K562 (cell line): ENCODE results near the gene ELOF1. TPM values are rescaled to one million over a fixed set of nuclear protein-coding genes. Genes with fewer than 3 reads are reported as not detected.

Experiments used
- ADNP ChIP-seq: fragments of 200-800 bp; sonication (Bioruptor generic); IDR thresholded peaks from 2 replicates; pipeline ENCODE4 v1.6.1; 2016; ENCODE audit warnings: missing genetic modification characterization, missing compliant biosample characterization
- AFF4 ChIP-seq: sonication (generic); formaldehyde crosslinking; IDR thresholded peaks from 2 replicates; pipeline ENCODE4 v1.8.0; 2023; ENCODE audit warnings: mild to moderate bottlenecking, missing genetic modification reagents
- CBX1 ChIP-seq: sonication (generic); IDR thresholded peaks from 2 replicates; pipeline ENCODE4 v1.6.1; 2016; ENCODE audit warnings: antibody characterized with exemption, low read depth, mild to moderate bottlenecking
- CC2D1A ChIP-seq: fragments of 450-650 bp; IDR thresholded peaks from 2 replicates; pipeline ENCODE4 v1.6.1; 2017; ENCODE audit warnings: mild to moderate bottlenecking
- FOXO4 ChIP-seq: fragments of 450-650 bp; formaldehyde crosslinking; IDR thresholded peaks from 2 replicates; pipeline ENCODE4 v1.4.0; 2020; ENCODE audit warnings: mild to moderate bottlenecking, moderate library complexity
- HSF4 ChIP-seq: fragments of 250-450 bp; sonication (Bioruptor Pico); IDR thresholded peaks from 2 replicates; pipeline ENCODE4 v2.1.2; 2022; ENCODE audit warnings: mild to moderate bottlenecking, moderate library complexity, borderline replicate concordance
- ILK ChIP-seq: fragments of 450-650 bp; IDR thresholded peaks from 2 replicates; pipeline ENCODE4 v1.6.1; 2016; ENCODE audit warnings: missing genetic modification characterization, low read depth, mild to moderate bottlenecking, missing compliant biosample characterization, moderate library complexity, borderline replicate concordance
- MAFF ChIP-seq: IDR thresholded peaks from 2 replicates; pipeline ENCODE4 v1.6.1; 2012; ENCODE audit warnings: low read length, improper control_type of control experiment
- MECOM ChIP-seq: fragments of 250-450 bp; sonication (Bioruptor Pico); IDR thresholded peaks from 2 replicates; pipeline ENCODE4 v1.8.0; 2022; ENCODE audit warnings: inconsistent platforms
- MEIS2 ChIP-seq: fragments of 450-650 bp; IDR thresholded peaks from 2 replicates; pipeline ENCODE4 v1.6.1; 2014; ENCODE audit warnings: mild to moderate bottlenecking; ENCODE audit not compliant: partially characterized antibody
- NFATC3 ChIP-seq: fragments of 450-650 bp; IDR thresholded peaks from 2 replicates; pipeline ENCODE4 v1.6.1; 2017; ENCODE audit warnings: mild to moderate bottlenecking
- RAD21 ChIP-seq, 2 experiments: fragments of 250-450 bp in 1 of 2; fragments of 450-650 bp in 1 of 2; sonication (Bioruptor Pico) in 1 of 2; formaldehyde crosslinking in 1 of 2; IDR thresholded peaks in 1 of 2; conservative IDR thresholded peaks in 1 of 2; 2 replicates each; pipeline versions ENCODE4 v1.4.0 to v1.8.0; 2020 to 2022; ENCODE audit warnings: mild to moderate bottlenecking in 2 of 2, moderate library complexity in 1 of 2
- SP2 ChIP-seq: IDR thresholded peaks from 2 replicates; pipeline ENCODE4 v1.6.1; 2011; ENCODE audit warnings: mild to moderate bottlenecking, low read depth, low read length, moderate library complexity; ENCODE audit not compliant: poor library complexity, severe bottlenecking; ENCODE audit errors: extremely low read depth
- VEZF1 ChIP-seq: fragments of 200-800 bp; sonication (Bioruptor generic); IDR thresholded peaks from 2 replicates; pipeline ENCODE4 v1.6.1; 2017; ENCODE audit warnings: missing genetic modification characterization, missing compliant biosample characterization
- ZBTB7A ChIP-seq: IDR thresholded peaks from 2 replicates; pipeline ENCODE4 v1.6.1; 2011; ENCODE audit warnings: low read depth, mild to moderate bottlenecking, low read length, moderate library complexity, borderline replicate concordance; ENCODE audit not compliant: control insufficient read depth
- ZC3H8 ChIP-seq: fragments of 450-650 bp; IDR thresholded peaks from 2 replicates; pipeline ENCODE4 v1.6.1; 2017
- ZNF23 ChIP-seq: fragments of 250-450 bp; sonication (Bioruptor Pico); IDR thresholded peaks from 2 replicates; pipeline ENCODE4 v1.4.0; 2020; ENCODE audit warnings: mild to moderate bottlenecking
- ZNF511 ChIP-seq: sonication (generic); formaldehyde crosslinking; IDR thresholded peaks from 2 replicates; pipeline ENCODE4 v1.8.0; 2022; ENCODE audit warnings: mild to moderate bottlenecking, missing genetic modification reagents
- ZNF707 ChIP-seq: fragments of 250-450 bp; sonication (Bioruptor Pico); conservative IDR thresholded peaks from 2 replicates; pipeline ENCODE4 v1.8.0; 2022; ENCODE audit warnings: inconsistent platforms, mild to moderate bottlenecking, moderate library complexity
- ZNF76 ChIP-seq: fragments of 250-450 bp; sonication (Bioruptor Pico); IDR thresholded peaks from 2 replicates; pipeline ENCODE4 v1.4.0; 2020; ENCODE audit warnings: mild to moderate bottlenecking, moderate library complexity, borderline replicate concordance
- polyA plus RNA-seq, 8 experiments: library from polyadenylated mRNA; depleted of rRNA in 4 of 8; stranded (reverse) in 5 of 8; unstranded in 3 of 8; fragments of >200 nt; fragmentation: Nextera tagmentation in 2 of 8; fragmentation: Illumina TruSeq in 1 of 8; extraction: Ambion mirVana in 2 of 8; extraction: Trizol in 1 of 8; gene quantifications; 2 replicates each; pipeline versions ENCODE4 v1.2.1 to v1.2.3, GENCODE V29; 2011 to 2014; ENCODE audit warnings: inconsistent platforms in 1 of 8, missing spikeins in 1 of 8
- total RNA-seq, 7 experiments: library from RNA; depleted of rRNA in 6 of 7; stranded (reverse); fragments of >200 nt in 6 of 7; fragmentation: Illumina TruSeq in 2 of 7; extraction: Trizol in 2 of 7; gene quantifications; 2 replicates each; pipeline versions ENCODE4 v1.2.1 to v1.2.3, GENCODE V29; 2011 to 2021; ENCODE audit warnings: low replicate concordance in 1 of 7

The ELOF1 gene
- total and polyA plus RNA-seq, 9 of the 15 experiments (the other 6 are each of a cell fraction or from before 2014, with no cell fraction given): 16.7 to 147 (median 74.2) TPM

GRCh38 chr19:11560404-11561051 lies 1.5 kb upstream of the ELOF1 start (continued):
- no peak for TF ChIP-seq FOXO4 (CRISPR knock-in tag)
- TF ChIP-seq AFF4 (CRISPR knock-in tag): peak; percentile 63; the same call in 1 of the 2 replicates
- TF ChIP-seq ZNF707: no peak
- TF ChIP-seq CBX1: no peak
- TF ChIP-seq ILK (tag): no peak
- no peak for TF ChIP-seq ZNF23 (CRISPR knock-in tag)
- peak; percentile 98 for TF ChIP-seq MEIS2
- no peak for TF ChIP-seq ZNF76 (CRISPR knock-in tag)
- no peak for TF ChIP-seq ZNF511 (CRISPR knock-in tag)
- 0 out of 2 replicates have a peak, but pooled peaks have one; percentile 19 for TF ChIP-seq MAFF
- TF ChIP-seq ZBTB7A: peak; percentile 75
- peak; percentile 92 to 96 for TF ChIP-seq RAD21 (CRISPR knock-in tag; conservative IDR thresholded peaks at IDR 0.05 in 1 of 2, IDR thresholded peaks at IDR 0.05 in 1 of 2)
- peak; percentile 28; the same call in 1 of the 2 replicates for TF ChIP-seq ZC3H8
- TF ChIP-seq MECOM (CRISPR knock-in tag): peak; percentile 96
- no peak for TF ChIP-seq HSF4
- TF ChIP-seq NFATC3: no peak
- TF ChIP-seq SP2: no peak
- peak; percentile 97 for TF ChIP-seq ADNP (tag)
- peak; percentile 35 for TF ChIP-seq VEZF1
- peak; percentile 93 for TF ChIP-seq CC2D1A
